GM19397 (cell line): ENCODE results near the gene EMC10.

Source experiments
- ATAC-seq: cut with Tn5 transposase; IDR thresholded peaks from one replicate; pipeline ENCODE4 v1.9.1; 2021; ENCODE audit warnings: mild to moderate bottlenecking, moderate library complexity; ENCODE audit not compliant: unreplicated experiment

Gene EMC10

GRCh38 chr19:50495020-50495531 lies 18.8 kb downstream of the EMC10 start:
- no peak for ATAC-seq

- ATAC-seq: no peak
Observed at GRCh38 chr19:50496189-50497021, 20.1 kb downstream of the EMC10 start.

GRCh38 chr19:50497022-50497405 lies 20.7 kb downstream of the EMC10 start:
- ATAC-seq: no peak

- no peak for ATAC-seq
Observed at GRCh38 chr19:50498219-50499056, 22.1 kb downstream of the EMC10 start.

GRCh38 chr19:50500060-50500752 lies 23.9 kb downstream of the EMC10 start:
- ATAC-seq: no peak

- ATAC-seq: no peak
Observed at GRCh38 chr19:50500753-50501151, 24.4 kb downstream of the EMC10 start.

GRCh38 chr19:50501186-50501567 lies 24.9 kb downstream of the EMC10 start:
- no peak for ATAC-seq

- no peak for ATAC-seq
Observed at GRCh38 chr19:50501568-50502475, 25.5 kb downstream of the EMC10 start.

- no peak for ATAC-seq
Observed at GRCh38 chr19:50505856-50506611, 29.7 kb downstream of the EMC10 start.

- no peak for ATAC-seq
Observed at GRCh38 chr19:50506700-50507099, 30.4 kb downstream of the EMC10 start.

GRCh38 chr19:50507376-50507775 lies 31.1 kb downstream of the EMC10 start:
- ATAC-seq: no peak

- no peak for ATAC-seq
Observed at GRCh38 chr19:50508843-50509190, 32.5 kb downstream of the EMC10 start.

GRCh38 chr19:50509366-50509765 lies 33.1 kb downstream of the EMC10 start:
- no peak for ATAC-seq

GRCh38 chr19:50510121-50510670 lies 33.9 kb downstream of the EMC10 start:
- no peak for ATAC-seq

GRCh38 chr19:50510700-50511068 lies 34.4 kb downstream of the EMC10 start:
- no peak for ATAC-seq

GRCh38 chr19:50511069-50511822 lies 34.9 kb downstream of the EMC10 start, which contains the start of gene JOSD2:
JOSD2 (minus strand) TSS chr19:50511191; CDS start chr19:50510431, 760 bp downstream.
- peak; percentile 92 for ATAC-seq

GRCh38 chr19:50512112-50512998 lies 36.0 kb downstream of the EMC10 start:
- no peak for ATAC-seq
